AG09319 (cell line): Measurements from ENCODE around the gene HMG20B.
"Not testable (repeated sequence)": the region's sequence is repeated elsewhere in the genome, so short reads cannot be mapped to it uniquely, and the experiment has no call there.

ENCODE experiments used
- DNase-seq: peaks from one replicate; pipeline ENCODE4 v3.0.0-alpha.2; 2010; ENCODE audit warnings: low read depth; ENCODE audit errors: extremely low read depth
- TF ChIP-seq, protein P1 (sequence below): IDR thresholded peaks from 2 replicates; pipeline ENCODE4 v1.5.1; 2011; ENCODE audit warnings: low read depth, mild to moderate bottlenecking, inconsistent platforms, low read length, moderate library complexity

Gene HMG20B

DNA sequence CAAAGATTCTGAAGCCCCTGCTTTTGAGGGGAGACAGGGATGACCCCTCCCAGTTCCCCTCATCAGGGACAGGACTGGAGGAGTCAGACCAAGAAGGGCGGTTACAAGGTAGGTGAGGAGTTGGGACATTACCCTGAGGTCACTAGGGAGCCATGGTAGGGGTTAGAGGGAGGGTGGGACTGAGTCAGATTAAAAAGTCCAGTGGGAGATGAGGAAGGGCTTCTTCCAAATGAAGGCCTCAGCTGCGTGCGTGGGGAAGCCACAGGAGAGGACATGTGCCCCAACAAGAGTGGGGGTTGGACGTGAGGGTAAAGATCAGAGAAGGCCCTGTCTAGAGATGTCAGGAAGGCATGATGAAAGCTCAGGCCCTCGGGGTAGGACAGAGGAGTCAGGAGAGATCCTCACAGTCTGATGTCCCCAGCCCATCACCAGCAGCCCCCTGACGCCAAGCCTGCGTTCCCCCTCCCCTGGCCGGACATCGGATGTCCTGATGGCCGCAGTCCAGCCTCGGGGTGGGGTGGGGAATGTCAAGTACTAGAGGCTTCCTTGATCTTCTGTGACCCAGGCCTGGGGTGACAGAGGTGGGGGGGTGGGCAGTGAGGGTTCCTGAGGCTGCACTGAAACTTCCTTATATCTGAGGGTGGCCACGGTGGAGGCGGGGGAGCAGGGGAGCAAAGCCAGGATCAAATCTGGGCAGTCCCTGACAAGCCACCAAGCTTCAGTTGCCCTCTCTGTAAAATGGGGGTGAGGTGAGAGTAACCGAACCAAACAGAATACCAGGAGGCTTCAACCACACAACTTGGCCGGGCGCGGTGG, 8.8 kb upstream of the HMG20B start:
- DNase-seq = no peak
- TF ChIP-seq, protein P1, sequence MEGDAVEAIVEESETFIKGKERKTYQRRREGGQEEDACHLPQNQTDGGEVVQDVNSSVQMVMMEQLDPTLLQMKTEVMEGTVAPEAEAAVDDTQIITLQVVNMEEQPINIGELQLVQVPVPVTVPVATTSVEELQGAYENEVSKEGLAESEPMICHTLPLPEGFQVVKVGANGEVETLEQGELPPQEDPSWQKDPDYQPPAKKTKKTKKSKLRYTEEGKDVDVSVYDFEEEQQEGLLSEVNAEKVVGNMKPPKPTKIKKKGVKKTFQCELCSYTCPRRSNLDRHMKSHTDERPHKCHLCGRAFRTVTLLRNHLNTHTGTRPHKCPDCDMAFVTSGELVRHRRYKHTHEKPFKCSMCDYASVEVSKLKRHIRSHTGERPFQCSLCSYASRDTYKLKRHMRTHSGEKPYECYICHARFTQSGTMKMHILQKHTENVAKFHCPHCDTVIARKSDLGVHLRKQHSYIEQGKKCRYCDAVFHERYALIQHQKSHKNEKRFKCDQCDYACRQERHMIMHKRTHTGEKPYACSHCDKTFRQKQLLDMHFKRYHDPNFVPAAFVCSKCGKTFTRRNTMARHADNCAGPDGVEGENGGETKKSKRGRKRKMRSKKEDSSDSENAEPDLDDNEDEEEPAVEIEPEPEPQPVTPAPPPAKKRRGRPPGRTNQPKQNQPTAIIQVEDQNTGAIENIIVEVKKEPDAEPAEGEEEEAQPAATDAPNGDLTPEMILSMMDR = no peak

DNA sequence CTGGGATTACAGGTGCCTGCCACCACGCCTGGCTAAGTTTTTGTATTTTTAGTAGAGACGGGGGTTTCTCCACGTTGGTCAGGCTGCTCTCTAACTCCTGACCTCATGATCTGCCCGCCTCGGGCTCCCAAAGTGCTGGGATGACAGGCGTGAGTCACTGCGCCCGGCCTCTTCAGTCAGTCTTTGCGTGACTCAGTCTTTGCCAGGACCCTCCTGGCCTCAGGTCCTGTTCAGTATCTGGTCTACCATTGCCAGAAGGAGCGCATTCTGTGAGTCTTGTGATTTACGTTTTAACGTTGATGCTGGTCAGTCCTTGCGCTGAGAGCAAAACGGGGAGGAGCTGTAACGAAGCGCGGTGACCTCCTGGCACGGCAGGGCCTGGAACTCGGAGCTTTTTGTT, 7.6 kb upstream of the HMG20B start:
- no peak for DNase-seq
- TF ChIP-seq, protein P1 = no peak

DNA sequence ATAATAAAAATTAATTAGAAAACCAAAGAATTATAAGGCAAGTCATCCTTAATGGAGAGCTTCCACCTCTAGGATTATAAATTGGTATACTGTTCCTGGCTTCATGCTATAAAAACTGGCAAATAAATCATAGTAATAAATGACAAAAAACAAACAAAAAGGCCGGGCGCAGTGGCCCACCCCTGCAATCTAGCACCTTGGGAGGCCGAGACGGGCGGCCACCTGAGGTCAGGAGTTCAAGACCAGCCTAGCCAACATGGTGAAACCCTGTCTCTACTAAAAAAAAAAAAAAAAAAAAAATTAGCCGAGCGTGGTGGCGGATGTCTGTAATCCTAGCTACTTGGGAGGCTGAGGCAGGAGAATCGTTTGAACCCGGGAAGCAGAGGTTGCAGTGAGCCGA, 2.7 kb upstream of the HMG20B start:
- not testable (repeated sequence) for DNase-seq

DNA sequence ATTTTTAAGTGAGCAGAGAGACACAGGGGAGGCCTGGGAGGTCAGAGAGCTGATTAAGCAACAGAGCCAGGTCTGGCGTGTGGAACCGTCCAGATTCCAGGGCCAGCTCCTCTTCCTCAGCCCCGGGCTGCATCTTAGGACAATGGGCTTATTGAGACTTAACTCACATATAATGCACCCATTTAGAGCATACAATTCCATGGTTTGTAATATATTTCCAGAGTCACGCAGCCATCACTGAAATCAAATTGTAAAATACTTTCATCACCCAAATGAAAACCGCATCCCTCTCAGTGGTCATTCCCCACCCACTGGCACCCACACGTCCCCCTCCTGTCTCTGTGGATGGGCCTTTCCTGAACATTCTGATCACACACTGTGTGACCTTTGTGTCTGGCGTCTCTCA, 2.1 kb upstream of the HMG20B start:
- no peak for DNase-seq
- TF ChIP-seq, protein P1 = no peak

DNA sequence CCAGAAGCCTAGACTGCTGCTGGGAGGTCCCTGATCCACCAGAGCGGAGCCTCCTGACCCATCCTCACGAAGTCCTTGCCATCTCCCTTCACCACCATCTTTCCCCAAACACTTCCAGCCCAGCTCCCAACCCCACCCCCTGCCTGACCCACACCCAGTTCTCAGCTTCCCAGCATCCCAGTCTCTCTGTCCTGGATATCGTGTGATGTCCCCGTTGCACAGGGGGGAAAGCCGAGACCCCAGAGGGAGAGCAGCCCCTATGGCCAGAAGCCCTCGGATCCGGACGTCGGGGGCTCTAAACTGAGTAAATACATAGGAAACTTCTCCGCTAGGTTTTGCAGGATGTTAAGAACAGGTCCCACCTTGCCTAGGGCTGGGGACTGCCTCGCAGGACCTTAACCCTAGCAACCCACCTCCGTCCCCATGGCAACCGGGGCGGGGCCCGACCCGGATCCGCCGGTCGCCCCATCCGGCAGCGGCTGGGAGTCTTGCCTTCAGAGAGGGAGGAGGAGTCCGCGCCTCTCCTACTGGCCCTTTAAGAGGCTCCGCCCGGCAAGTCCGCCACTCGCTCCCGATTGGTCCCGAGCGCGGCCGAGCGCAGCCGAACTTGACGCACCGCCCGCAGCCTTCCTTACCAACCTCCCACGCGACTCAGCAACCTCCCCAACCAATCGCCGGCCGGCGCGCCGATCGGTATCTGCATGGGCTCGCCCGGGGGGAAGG, 451 bp upstream of the HMG20B start:
- DNase-seq = peak; percentile 99
- TF ChIP-seq, protein P1 = no peak

DNA sequence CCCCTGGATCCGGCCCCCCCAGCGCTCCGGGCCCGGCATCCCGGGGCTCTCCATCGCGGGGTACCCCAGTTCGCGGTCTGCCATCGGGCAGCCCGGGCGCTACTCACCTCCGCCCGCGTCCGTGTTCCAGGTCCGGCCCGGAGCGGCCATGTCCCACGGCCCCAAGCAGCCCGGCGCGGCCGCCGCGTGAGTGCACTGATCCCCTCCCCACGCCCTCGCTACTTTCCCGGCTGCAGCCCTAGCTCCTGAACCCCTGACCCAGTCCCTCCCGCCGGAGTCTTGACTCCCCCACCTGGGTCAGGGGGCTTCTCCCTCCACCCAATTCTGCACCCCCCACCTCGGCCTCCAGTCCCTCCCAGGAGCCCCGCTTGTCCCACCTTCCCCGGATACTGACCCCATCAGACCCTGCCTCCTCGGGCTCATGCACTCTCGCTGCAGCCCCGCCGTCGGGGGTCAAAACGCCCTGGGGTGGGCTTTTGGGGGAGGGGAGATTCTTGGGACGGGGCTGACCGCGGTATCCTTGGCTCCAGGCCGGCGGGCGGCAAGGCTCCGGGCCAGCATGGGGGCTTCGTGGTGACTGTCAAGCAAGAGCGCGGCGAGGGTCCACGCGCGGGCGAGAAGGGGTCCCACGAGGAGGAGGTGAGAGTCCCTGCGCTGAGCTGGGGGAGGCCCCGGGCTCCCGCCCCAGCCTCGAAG, 566 bp downstream of the HMG20B start:
- no peak for DNase-seq
- TF ChIP-seq, protein P1 = no peak

DNA sequence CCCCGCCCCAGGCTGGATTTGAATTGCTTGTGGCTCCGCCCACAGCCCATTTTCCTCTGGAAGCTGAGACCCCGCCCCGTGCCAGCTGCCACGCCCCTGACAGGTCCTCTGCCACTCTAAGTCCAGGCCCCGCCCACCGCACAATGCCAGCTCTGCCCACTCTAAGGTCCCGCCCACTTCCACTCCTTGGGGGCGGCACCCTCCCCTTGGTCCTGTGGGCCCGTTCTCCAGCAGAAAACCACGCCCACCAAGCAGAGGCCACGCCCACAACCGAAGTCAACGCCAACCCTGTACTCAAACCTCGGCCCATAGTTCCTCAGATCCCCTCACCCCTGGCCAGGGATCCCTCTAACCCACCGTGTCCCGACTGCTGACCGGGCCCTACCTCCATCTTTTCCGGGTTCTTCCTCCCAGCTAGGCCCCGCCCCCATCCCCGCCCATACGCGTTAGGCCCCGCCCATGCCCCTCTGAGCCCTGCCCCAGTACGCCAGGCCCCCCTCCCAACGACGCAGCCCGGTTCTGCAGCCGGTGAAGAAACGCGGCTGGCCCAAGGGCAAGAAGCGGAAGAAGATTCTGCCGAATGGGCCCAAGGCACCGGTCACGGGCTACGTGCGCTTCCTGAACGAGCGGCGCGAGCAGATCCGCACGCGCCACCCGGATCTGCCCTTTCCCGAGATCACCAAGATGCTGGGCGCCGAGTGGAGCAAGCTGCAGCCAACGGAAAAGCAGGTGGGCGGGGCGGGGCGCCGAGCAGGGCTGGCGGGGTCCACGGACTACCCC, 1.3 kb downstream of the HMG20B start:
- TF ChIP-seq, protein P1 = no peak
- DNase-seq = peak; percentile 80
